ENCODE results near the gene GPR171.

GPR171 gene

DNA sequence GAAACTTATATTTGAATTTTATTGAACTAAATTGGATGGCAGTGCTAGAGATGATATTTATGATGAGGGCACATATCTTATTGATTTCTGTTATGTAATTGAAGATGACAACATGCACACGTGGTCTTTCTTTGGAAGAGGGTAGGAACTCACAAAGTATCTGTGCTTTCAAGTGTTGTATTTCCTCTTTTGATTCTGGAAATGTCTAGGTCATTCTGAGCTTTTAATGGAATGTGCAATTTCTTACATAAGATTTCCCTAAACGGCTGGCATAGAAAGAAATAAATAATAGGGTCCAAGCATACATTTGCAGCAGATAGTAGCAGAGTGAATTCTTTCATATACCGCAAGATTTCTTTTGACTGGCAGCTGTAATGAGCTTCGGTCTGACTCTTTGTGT, 10.1 kb upstream of the GPR171 start:
- DNase-seq, result no peak

DNA sequence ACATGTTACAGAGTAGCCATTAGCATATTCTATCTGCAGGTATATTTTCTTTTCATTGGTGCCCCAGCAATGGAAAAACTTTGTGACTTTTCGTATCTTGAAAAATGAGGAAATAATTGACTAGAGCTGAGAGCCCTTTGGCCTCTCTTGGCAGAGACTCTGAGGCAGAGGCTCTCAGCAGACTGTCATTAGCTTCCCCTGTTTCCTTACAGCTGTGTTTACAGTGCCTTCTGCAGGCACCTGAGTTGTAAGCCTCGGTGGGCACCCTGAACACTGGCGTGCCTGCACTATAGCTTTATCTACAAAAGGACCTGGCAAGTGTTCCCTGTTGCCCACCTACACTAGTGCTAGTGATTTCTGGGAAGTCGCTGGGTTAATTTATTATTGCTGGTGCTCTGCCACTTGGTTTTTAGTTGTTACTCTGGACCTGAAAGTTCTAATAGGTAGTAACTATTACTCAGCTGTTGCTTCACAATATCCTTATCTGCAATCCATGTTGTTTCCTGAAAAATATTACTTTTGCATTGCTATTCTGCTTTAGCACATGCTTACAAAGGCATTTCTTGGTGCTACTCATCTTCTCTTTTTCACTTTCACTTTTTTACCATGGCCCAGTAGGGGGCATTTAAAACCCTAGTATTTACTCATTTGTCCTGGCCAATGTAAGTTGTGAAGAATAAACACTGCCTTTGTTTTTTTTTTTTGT, 7.8 kb upstream of the GPR171 start:
- no peak for DNase-seq

- no peak for DNase-seq
Observed at GRCh38 chr3:151209654-151210053, 6.6 kb upstream of the GPR171 start.

DNA sequence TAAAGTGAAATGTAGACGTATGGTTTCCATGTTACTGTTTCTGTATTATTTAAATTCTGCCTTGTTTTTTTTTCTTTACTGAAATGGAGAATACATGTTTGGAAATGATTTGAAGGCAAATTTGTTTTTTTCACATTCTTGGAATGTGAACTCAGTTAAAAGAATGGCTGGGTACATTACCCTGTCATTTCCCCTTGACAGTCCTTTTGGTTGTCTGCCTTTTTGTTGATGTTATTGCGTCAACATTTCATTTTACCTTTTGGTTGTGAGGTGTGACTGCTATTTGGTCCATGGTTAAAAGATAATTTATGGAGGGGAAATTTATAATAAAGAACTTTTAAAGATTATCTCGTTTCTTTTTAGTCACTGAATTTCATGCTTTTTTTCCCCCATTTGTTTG, 3.2 kb upstream of the GPR171 start:
- DNase-seq, result no peak

- no peak for DNase-seq
Observed at GRCh38 chr3:151205482-151205881, 2.5 kb upstream of the GPR171 start.

GRCh38 chr3:151204530-151205402, 1.8 kb upstream of the GPR171 start:
- DNase-seq, result no peak

DNA sequence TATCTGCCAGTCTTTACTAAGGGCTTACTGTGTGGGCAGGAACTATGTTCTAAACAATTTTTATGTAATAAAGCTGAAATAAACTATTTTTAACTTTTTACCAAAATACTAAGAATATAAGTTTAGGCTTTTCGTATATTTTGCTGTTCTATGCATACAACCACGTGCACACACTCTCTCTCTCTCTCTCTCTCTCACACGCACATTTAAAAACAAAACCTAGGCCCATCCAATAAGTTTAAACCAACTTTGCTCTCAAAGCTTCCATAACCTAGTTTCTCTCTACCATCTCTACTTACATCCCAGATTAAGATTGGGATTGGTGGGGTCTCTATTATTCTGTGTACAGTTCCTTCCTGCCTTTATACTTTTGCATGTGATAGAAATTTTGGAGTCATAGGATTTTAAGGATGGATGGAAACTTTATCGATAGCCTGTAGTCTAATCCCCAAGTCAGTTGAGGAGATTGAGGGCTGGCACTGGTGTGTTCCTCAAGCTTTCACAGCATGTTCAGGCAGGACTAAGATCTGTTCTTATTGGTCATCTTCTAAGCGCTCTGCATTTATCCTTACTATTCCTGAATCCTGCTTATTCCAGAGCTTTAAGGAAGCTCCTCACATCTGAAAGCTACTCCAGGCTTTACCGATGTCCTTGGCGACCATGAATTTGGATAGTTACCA, 1.8 kb downstream of the GPR171 start:
- no peak for DNase-seq

DNA sequence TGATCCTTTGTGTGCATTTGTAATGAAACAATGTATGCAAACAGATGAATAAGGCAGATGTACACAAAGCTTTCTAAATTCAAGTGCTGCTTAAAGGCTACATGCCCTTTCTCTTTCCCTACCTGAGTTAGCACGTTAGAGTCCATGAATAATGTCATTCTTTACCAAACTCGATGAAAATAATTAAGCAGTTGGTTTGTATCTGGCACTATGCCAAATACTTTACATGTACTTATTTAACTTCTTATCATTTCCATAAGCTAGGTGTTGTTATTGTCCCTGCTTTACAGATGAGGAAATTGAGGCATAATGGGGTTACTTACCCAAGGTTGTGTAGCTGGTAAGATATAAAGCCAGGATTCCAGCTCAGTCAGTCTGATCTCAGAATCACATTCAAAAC, 2.4 kb downstream of the GPR171 start:
- no peak for DNase-seq

- DNase-seq, result no peak
Observed at GRCh38 chr3:151199554-151200438, 3.2 kb downstream of the GPR171 start.

DNA sequence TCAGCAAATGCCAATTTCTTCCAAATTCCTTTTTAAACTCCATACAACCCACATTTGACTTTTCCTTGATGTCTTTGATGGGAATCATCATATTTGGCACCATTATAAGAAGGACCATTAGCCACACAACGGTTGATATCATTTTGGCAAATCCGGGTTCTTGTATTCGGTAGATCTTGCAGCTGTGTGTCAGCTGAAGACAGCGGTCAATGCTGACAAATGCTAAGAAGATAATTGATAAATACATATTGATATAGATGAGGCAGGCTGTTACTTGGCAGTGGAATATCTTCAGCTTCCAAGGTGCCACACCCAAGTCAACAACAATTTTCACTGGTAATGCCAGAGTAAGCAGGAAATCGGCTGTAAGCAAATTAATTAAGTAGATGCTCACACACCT, 4.2 kb downstream of the GPR171 start:
- DNase-seq, result no peak

- DNase-seq, result peak; percentile 10
Observed at GRCh38 chr3:151197981-151198767, 4.8 kb downstream of the GPR171 start.

GRCh38 chr3:151197228-151197627, 5.8 kb downstream of the GPR171 start:
- DNase-seq, result no peak

- peak; percentile 24 for DNase-seq
Observed at GRCh38 chr3:151196434-151196833, 6.6 kb downstream of the GPR171 start.

- no peak for DNase-seq
Observed at GRCh38 chr3:151195826-151196225, 7.2 kb downstream of the GPR171 start.

DNA sequence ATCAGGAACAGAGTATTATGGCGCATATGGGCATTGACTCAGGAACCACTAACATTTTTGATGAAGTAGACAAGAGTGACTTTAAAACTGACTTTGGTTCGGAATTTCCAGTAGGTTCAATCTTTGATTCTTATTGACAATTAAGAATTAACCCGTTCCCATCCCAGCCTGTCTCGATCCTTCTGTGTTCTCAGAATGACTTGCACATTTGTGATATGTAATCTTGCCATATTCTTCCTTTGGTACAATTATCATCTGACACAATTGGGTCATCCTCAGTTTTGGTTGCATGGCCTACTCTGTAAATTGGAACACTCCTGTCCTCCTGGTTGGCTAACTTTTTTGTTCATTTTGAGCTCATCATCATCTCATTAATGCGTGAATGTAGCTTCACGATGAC, 10.5 kb downstream of the GPR171 start:
- no peak for DNase-seq

- no peak for DNase-seq
Observed at GRCh38 chr3:151191095-151191494, 11.9 kb downstream of the GPR171 start.

DNA sequence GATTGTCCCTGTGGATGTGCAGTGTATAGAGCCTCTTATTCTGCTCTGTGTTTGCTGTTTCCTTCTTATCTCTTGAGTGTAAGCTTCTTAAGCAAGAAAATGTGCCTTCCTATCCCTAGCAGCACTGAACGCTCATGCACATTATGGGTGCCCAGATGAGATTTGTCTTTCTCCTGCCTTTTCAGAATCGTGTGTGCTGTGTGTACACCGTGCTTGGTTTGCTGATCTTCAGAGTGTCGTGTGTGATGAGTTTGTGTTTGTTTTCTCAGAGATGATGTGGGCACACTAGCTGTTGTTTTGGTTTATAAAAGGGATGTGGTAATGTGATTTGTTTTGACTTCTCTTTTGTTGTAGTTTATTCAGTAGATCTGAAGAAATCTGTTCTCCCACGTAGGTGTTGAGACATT, 19.7 kb downstream of the GPR171 start:
- no peak for DNase-seq

- no peak for DNase-seq
Observed at GRCh38 chr3:151182349-151183079, 20.5 kb downstream of the GPR171 start.

- DNase-seq, result no peak
Observed at GRCh38 chr3:151178208-151178845, 24.7 kb downstream of the GPR171 start.

DNA sequence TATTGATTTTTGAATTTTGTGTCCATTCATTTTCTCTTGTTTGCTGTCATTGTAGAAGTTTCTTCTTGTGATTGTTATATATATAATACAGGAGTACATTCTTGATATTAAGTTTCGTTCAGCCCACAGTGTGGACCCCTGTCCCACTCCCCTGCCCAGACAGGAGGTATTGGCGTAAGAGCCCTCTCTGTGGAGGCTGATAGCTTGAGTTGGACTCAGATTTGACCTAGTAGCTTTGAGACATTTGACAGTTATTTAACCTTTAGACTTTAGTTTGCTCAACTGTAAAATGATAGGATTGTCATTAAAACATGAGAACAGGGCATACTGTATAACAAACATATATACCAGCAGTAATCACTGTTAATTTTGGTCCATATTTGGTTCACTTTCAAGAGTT, 27.1 kb downstream of the GPR171 start:
- no peak for DNase-seq

GRCh38 chr3:151174351-151174750, 28.7 kb downstream of the GPR171 start:
- no peak for DNase-seq
